Cardiac septum (tissue), 1 donor: ENCODE data around the gene STARD10. TPM values are rescaled to one million over a fixed set of nuclear protein-coding genes. Genes with fewer than 3 reads are reported as not detected.

Experiments
- DNase-seq: peaks from one replicate; pipeline ENCODE4 v3.0.0-alpha.2; 2020; ENCODE audit warnings: low spot score
- intact Hi-C: fragments of 100-400 bp; cut with DNase I; formaldehyde crosslinking; loops from one replicate; pipeline ENCODE4 v1.14.0; 2022
- total RNA-seq: library from RNA; stranded (reverse); fragmentation: NEBNext Ultra II Directional; extraction: Animal tissue kit (Norgen Biotek cat#: 25700); gene quantifications from one replicate; pipeline ENCODE4 v1.2.1, GENCODE V29; 2021
- donor health status: DM: no; HTN: no; CAD: no.

Gene STARD10
- total RNA-seq, 1 donor from 2014 or later = 45.2 TPM

GRCh38 chr11:72753341-72754148, 40.3 kb downstream of the STARD10 start:
- intact Hi-C loops = no loop called here
- DNase-seq = no peak

DNA sequence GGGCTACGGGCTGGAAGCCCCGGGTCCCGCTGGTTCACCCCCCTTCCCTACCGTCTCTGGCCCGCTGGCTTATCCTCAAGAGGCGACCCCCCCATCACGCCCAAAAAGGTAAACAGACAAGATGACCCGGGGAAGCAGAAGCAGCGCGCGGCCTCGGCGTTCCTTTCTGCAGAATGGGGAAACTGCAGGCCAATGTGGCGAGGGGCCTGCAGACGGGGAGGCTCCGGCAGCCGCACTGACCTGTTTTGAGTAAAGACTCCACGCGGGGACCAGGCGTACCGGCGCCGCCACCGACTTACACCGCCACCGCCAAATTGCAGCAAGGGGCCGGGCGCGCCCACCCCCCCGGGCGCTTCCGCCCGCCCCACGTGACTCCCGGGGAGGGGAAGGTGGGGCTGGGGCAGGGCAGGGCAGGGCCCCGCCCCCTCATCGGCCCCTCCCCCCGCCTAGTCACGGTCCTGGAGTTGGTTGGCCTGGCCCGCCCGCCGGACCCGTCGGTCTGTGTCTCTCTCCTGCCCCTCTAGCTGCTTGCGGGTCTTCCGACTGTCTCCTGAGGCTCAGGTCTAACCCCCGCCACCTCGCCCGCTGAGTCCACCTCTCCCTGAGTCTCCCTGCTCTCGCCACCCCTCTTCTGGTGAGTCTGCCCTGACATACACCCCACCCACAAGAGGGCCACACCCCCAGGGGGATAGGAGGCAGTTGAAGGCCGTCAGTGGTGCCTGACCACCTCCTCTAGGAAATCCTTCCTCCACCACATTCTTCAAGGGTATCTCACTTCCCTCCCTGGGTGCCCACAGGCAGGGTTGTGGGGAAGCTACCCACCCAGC, 41.5 kb downstream of the STARD10 start, which contains the start of gene ARAP1:
TSS of gene ARAP1 (minus strand) at position 321 of the 827 bp plus-strand sequence. CDS start 25,280 bp downstream, outside the sequence.
- peak; percentile 89 for DNase-seq
- intact Hi-C loops = no loop called here

DNA sequence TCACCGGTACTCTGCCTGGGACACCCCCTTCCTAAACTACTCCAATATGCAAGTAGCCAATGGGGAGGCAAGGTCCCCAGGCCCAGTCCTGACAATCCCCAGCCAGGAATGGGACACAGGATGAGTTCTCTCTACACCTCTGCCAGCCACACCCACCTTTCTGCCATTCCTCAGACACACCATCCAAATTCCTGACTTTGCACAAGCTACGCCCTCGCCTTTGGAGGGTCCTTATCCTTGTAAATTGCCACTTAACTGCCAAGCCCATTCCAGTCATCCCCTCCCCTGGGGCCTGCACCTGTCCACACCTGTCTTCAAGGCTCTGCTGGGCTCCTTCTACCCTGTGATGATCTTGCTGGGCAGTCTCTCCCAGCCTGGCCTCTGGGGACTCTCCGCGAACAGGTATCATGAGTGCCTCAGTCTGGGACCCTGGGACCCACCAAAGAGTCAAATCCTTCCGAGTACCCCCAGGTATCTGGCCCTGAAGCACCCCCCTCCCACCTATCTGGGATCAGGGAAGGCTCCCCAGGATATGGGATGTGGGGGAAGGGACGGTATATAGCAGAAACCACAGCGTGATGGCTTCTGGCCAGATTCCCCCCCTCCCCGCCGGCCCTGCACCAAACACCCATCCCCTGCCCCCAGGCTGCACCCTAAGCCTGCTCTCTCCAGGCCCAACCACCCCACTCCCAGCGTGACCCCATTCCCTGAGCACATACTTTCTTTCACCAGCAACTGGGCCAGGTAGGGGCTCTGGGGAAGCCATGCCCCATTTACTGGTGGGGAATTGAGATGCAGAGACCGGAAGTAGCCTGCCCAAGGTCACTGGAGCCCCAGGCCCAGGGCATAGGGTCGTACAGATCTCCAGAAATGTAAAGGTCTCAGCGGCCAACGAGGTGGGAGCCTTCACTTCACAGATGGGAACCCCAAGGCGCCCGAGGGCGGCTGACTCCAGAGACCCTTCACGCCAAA, 42.4 kb downstream of the STARD10 start:
- no peak for DNase-seq
- intact Hi-C loops = no loop called here

DNA sequence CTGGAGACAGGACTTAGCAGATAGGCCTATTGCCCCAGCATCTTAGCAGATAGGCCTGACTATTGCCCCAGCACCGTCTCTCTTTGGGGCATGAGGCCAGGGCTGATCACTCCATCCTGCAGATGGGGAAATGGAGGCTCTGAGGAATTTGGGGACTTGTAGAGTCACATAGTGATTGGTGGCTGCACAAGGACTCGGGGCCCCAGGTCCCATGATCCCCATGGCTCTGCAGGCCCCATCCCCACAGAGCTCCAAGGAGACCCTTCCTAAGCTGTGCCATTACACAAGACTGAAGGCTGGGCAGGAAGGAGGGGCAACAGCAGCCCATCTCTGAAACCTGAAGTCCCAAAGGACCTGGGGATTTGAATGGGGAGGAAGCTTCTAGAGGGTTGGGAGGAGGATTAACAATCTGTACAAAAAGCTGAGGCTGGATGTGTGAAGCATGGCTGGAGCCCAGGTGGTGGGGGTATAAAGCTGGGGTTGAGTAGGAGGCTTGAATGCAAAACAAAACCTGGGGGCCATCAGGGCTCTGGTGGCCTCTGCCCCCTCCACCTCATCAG, 43.2 kb downstream of the STARD10 start:
- DNase-seq = no peak
- intact Hi-C loops = no loop called here

- no peak for DNase-seq
- intact Hi-C loops = no loop called here
Measured at GRCh38 chr11:72750086-72750485, 43.8 kb downstream of the STARD10 start.

GRCh38 chr11:72747289-72747855, 46.5 kb downstream of the STARD10 start:
- intact Hi-C loops = no loop called here
- no peak for DNase-seq

- intact Hi-C loops = no loop called here
- DNase-seq = no peak
Measured at GRCh38 chr11:72746821-72747220, 47.0 kb downstream of the STARD10 start.

GRCh38 chr11:72745925-72746550, 47.8 kb downstream of the STARD10 start:
- DNase-seq = no peak

GRCh38 chr11:72745511-72745910, 48.3 kb downstream of the STARD10 start:
- no peak for DNase-seq

More at GRCh38 chr11:72745925-72746550, 47.8 kb downstream of the STARD10 start:
- intact Hi-C loops = no loop called here

DNA sequence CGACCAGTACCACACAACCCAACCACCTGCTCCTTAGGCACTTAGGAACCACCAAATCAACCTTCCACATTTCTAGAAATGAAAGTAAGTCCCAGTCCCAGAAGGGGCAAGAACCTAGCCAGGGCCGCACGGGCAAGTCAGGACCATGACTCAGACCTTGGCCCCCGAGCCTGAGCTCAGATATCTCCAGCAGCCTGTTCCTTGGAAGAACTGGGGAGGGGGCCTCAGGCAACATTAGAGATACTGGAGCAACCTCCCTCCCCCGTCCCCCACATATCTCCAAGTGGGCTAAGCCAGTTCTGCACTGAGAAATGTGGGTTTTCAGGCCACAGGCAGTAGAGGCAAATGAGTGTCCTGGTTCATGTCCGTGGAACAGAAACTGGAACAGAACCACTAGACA, 49.4 kb downstream of the STARD10 start:
- intact Hi-C loops = no loop called here
- DNase-seq = no peak

More at GRCh38 chr11:72745511-72745910, 48.3 kb downstream of the STARD10 start:
- intact Hi-C loops = no loop called here

DNA sequence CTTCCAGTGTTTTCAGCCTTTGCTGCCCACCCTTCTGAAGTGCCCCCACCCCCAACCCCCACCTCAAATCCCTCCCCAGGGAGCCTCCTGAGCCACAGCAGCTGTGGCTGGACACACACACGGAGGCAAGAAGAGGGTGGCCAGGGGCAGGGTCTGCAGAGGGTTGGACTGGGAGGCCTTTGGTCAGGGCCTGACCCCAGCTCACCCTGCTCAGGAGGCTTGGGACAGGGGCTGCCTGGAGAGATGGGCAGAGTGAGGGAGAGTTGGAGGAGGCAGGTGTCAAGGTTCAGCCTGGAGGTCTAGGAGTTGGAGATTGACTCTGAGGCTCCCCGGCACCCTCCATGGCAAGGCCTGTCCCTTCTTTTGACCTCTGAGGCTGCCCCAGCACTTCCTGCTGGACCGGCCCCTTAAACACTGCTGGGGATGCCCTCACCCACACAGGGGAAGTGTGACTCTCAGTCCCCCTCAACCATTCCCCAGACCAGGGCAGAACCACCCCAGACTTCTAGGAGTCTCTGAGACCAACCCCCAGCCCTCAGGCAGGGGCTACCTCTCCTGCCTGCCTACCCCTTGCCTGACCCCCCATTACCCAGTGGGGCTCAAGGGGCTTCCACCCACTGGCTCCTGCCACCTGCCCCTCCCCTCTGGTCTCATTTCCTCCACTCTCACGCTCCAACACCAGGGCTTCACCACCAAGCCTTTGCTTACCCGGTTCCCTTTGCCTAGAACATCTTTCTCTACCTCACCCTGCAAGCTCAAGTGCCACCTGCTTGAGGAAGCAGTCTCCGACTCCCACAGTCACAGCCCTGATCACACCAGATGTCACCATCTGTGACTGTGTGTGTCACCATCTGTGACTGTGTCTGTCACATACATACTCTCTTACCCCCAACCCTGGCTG, 50.3 kb downstream of the STARD10 start:
- intact Hi-C loops = no loop called here
- no peak for DNase-seq

DNA sequence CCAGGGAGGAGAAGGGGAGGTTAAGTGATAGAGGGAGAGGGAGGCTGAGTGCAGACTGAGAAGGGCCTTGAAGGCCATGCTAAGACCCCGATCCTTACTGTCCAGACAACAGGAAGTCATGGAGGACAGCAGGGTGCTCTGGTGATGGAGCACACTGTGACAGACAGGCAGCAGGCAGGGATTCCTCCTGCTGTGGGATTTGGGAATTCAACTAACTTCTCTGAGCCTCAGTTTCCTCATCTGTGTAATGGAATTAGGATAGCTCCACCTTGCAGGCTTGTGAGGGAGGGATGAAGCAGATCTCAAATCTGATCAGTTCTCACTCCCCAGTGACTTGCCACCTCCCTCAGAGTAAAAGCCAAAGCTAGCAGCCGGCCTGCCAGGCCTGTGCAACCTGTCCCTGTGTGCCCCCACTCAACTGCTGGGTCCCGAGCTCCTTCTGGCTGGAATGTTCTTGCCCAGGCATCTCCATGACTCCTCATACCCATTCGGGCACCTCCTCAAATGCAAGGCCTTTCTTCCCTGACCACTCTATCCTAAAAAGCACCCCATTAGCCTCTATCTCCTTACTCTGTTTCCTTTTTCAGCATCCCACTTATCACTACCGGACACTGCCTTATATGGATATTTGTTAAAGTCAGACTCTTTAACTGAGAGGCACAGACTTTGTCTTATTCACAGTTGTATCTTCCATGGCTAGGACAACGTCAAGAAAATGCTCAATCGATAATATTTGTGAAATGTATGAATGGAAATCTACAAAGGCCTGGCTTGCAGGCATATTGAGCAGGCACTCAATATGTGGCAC, 51.1 kb downstream of the STARD10 start:
- intact Hi-C loops = no loop called here
- no peak for DNase-seq

DNA sequence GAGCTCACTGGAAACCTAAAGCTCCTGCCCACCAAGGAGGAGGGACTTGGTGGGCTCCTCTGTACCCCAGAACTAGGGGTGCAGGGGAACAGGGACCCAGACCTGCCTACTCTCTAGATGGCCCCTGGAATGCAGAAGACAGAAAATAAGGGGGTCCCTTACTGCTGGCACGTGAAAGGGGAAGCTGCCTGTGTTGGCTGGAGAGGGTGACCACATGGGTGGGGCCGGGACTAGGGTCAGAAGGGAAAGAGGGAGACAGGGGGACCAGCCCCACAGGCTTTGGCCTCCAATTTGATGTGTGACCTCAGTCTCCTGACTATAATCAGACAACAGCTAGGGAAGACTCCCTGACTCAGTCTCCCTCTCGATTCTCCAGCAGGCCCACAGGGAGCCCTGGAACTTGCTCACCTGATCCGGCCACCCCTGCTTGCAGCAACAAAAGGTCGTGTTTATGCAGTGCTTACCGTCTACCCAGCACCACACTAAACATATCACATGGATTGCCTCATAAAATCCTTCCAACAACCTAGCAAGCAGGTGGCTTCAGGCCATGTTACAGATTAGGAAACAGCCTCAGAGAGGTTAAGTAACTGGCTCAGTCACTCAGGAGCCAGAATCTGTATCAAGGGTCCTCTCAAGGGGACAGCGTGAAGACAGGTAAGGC, 51.9 kb downstream of the STARD10 start:
- DNase-seq = no peak
- intact Hi-C loops = no loop called here

DNA sequence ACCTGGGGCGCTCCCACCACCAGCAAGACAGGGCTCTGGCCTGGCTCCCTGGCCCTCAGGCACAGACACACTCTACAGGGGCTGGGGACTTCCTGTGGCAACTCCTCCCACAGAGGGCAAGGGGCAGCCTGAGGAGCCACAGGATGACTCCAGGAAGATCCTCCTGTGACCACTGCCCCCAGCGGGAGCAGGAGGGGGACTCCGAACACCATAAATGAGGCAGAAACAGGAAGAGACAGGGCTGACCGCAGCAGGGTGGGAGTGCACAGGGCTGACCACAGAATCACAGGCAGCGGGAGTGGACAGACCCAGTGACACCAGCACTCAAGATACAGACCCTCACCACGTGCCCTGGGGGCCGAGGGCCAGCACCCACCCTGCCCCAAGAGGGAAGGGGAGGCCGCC, 52.4 kb downstream of the STARD10 start:
- no peak for DNase-seq

GRCh38 chr11:72740562-72741428, 53.1 kb downstream of the STARD10 start:
- DNase-seq = no peak
- intact Hi-C loops = no loop called here

More for the DNA sequence above, 52.4 kb downstream of the STARD10 start:
- intact Hi-C loops = no loop called here
